Measurements from ENCODE around the gene CCNF. TPM values are rescaled to one million over a fixed set of nuclear protein-coding genes. Genes with fewer than 3 reads are reported as not detected.
A peak's percentile ranks its signal among the peaks of the same experiment; 100 is the strongest.

Gene CCNF
- total RNA-seq, 2 experiments from 2014 or later = 0.81 to 1.3 TPM

GRCh38 chr16:2492292-2492691, 63.0 kb downstream of the CCNF start:
- Mint-ChIP-seq H3K4me1 (ENCODE audit: low read depth) (peaks cover 3% of the 10 kb centered on the region), H3K27me3 (no peaks in the 10 kb centered on the region), H3K9me3 (no peaks in the 10 kb centered on the region), H3K4me3 (no peak overlapping the region), H3K36me3 (ENCODE audit: low read depth) (no peaks in the 10 kb centered on the region), H3K27ac (no peak overlapping the region)
- intact Hi-C loops (cut with DNase I, micrococcal nuclease) = no loop called here
- no peak overlapping the region for H3K27ac ChIP-seq (ENCODE audit: low read depth in 1 of 2, low read length in 2 of 2)
- DNase-seq (peak in 1 of 14 experiments; percentile 7), ATAC-seq (ENCODE audit: poor library complexity) (no peak)
- TF ChIP-seq CTCF (IDR thresholded peaks at IDR 0.05) = no peak
- no peaks in the 10 kb centered on the region for H3K27me3 ChIP-seq (ENCODE audit: control insufficient read depth in 1 of 2, insufficient read depth in 2 of 2, low read length in 2 of 2)
- H3K9me3 ChIP-seq (ENCODE audit: control insufficient read depth in 1 of 2, insufficient read depth in 1 of 2, low read length in 2 of 2) = no peaks in the 10 kb centered on the region
- POLR2A ChIA-PET = no interaction called here
- H3K4me1 ChIP-seq (ENCODE audit: insufficient read depth, low read length) = peaks cover 7% of the 10 kb centered on the region
- CTCF ChIA-PET = no interaction called here
- H3K4me3 ChIP-seq (ENCODE audit: low read length) = no peak overlapping the region
- H3K36me3 ChIP-seq (ENCODE audit: insufficient read depth, low read length) = peaks cover 3% of the 10 kb centered on the region

GRCh38 chr16:2493605-2494004, 64.4 kb downstream of the CCNF start:
- Histone ChIP-seq H3K4me3 (ENCODE audit: low read length) (no peak overlapping the region), H3K27ac (ENCODE audit: low read depth in 1 of 2, low read length in 2 of 2) (no peak overlapping the region), H3K4me1 (ENCODE audit: insufficient read depth, low read length) (no peaks in the 10 kb centered on the region), H3K27me3 (ENCODE audit: control insufficient read depth in 1 of 2, insufficient read depth in 2 of 2, low read length in 2 of 2) (no peaks in the 10 kb centered on the region), H3K9me3 (ENCODE audit: control insufficient read depth in 1 of 2, insufficient read depth in 1 of 2, low read length in 2 of 2) (no peaks in the 10 kb centered on the region), H3K36me3 (ENCODE audit: insufficient read depth, low read length) (peaks cover 5% of the 10 kb centered on the region)
- Mint-ChIP-seq H3K4me3 (no peak overlapping the region), H3K27me3 (no peaks in the 10 kb centered on the region), H3K9me3 (no peaks in the 10 kb centered on the region), H3K36me3 (ENCODE audit: low read depth) (peaks cover 4% of the 10 kb centered on the region), H3K27ac (no peak overlapping the region), H3K4me1 (ENCODE audit: low read depth) (no peaks in the 10 kb centered on the region)
- ChIA-PET POLR2A (no interaction called here), CTCF (no interaction called here)
- no peak for DNase-seq
- TF ChIP-seq CTCF (IDR thresholded peaks at IDR 0.05) = no peak
- intact Hi-C loops (cut with DNase I, micrococcal nuclease) = no loop called here
- no peak for ATAC-seq (ENCODE audit: poor library complexity)

GRCh38 chr16:2494616-2495015, 65.4 kb downstream of the CCNF start:
- Histone ChIP-seq H3K27me3 (ENCODE audit: control insufficient read depth in 1 of 2, insufficient read depth in 2 of 2, low read length in 2 of 2) (no peaks in the 10 kb centered on the region), H3K27ac (ENCODE audit: low read depth in 1 of 2, low read length in 2 of 2) (no peak overlapping the region), H3K36me3 (ENCODE audit: insufficient read depth, low read length) (peaks cover 5% of the 10 kb centered on the region), H3K9me3 (ENCODE audit: control insufficient read depth in 1 of 2, insufficient read depth in 1 of 2, low read length in 2 of 2) (no peaks in the 10 kb centered on the region), H3K4me3 (ENCODE audit: low read length) (no peak overlapping the region), H3K4me1 (ENCODE audit: insufficient read depth, low read length) (no peaks in the 10 kb centered on the region)
- H3K36me3 Mint-ChIP-seq (ENCODE audit: low read depth) = peaks cover 4% of the 10 kb centered on the region
- H3K4me3 Mint-ChIP-seq = no peak overlapping the region
- ATAC-seq (ENCODE audit: poor library complexity) (no peak), DNase-seq (no peak)
- no peaks in the 10 kb centered on the region for H3K4me1 Mint-ChIP-seq (ENCODE audit: low read depth)
- intact Hi-C loops (cut with DNase I, micrococcal nuclease) = no loop called here
- no peak overlapping the region for H3K27ac Mint-ChIP-seq
- no peaks in the 10 kb centered on the region for H3K27me3 Mint-ChIP-seq
- CTCF ChIA-PET = no interaction called here
- no peaks in the 10 kb centered on the region for H3K9me3 Mint-ChIP-seq
- no peak for TF ChIP-seq CTCF (IDR thresholded peaks at IDR 0.05)
- POLR2A ChIA-PET = no interaction called here

Measured in CD4-positive, alpha-beta T cell (primary cell).